ENCODE measurements around the gene OCLN. TPM values are rescaled to one million over a fixed set of nuclear protein-coding genes. Genes with fewer than 3 reads are reported as not detected.

OCLN gene, protein sequence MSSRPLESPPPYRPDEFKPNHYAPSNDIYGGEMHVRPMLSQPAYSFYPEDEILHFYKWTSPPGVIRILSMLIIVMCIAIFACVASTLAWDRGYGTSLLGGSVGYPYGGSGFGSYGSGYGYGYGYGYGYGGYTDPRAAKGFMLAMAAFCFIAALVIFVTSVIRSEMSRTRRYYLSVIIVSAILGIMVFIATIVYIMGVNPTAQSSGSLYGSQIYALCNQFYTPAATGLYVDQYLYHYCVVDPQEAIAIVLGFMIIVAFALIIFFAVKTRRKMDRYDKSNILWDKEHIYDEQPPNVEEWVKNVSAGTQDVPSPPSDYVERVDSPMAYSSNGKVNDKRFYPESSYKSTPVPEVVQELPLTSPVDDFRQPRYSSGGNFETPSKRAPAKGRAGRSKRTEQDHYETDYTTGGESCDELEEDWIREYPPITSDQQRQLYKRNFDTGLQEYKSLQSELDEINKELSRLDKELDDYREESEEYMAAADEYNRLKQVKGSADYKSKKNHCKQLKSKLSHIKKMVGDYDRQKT
- total RNA-seq, result 100 to 1,000 TPM; 117 to 124 TPM
- polyA plus RNA-seq (2013, experiment 1 of 2), result 22.9 TPM
- polyA plus RNA-seq (2013, experiment 2 of 2), result 22.1 TPM
- long read RNA-seq, experiment 1, partial matches to known transcripts, result 3 of 20 reads
- long read RNA-seq, experiment 1, other reads (novel, unspliced or antisense), result 13 of 20 reads
- long read RNA-seq, experiment 2, full-length matches to known transcripts, result 181 of 253 reads
- long read RNA-seq, experiment 2, partial matches to known transcripts, result 21 of 253 reads
- long read RNA-seq, experiment 2, other reads (novel, unspliced or antisense), result 51 of 253 reads
- long read RNA-seq, experiment 3, full-length matches to known transcripts, result 287 of 342 reads
- long read RNA-seq, experiment 3, partial matches to known transcripts, result 17 of 342 reads
- long read RNA-seq, experiment 3, other reads (novel, unspliced or antisense), result 38 of 342 reads
- long read RNA-seq, experiment 4, full-length matches to known transcripts, result 18 of 43 reads
- long read RNA-seq, experiment 4, partial matches to known transcripts, result 23 of 43 reads
- long read RNA-seq, experiment 4, other reads (novel, unspliced or antisense), result 2 of 43 reads

DNA sequence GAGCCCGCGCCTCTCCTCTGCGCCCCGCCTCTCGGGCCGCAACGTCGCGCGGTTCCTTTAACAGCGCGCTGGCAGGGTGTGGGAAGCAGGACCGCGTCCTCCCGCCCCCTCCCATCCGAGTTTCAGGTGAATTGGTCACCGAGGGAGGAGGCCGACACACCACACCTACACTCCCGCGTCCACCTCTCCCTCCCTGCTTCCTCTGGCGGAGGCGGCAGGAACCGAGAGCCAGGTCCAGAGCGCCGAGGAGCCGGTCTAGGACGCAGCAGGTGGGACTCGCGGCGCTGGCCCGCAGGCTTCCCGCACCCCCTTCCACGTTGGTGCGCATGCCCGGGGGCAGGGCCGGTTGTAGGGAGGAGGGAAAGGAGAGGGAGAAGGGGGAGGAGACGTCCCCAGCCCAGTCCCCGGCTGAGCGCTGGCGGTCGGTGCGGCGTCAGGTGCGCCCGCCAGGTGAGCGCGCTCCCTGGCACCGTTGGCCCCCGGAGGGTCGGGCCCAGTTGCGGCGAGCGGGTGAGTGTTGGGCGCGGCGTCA lies at the start of gene OCLN:
TSS of gene OCLN (plus strand) at position 400 of the 532 bp plus-strand sequence. CDS start 11,455 bp downstream, outside the sequence.
- Histone ChIP-seq H3K9ac (ENCODE audit: extremely low read depth, low read length, poor library complexity, severe bottlenecking) (peak within 1 kb of the TSS; percentile 92), H3K4me1 (ENCODE audit: control insufficient read depth, insufficient read depth, low read length) (no peaks in the 10 kb centered on the region), H3K4me3 (ENCODE audit: low read length) (peak within 1 kb of the TSS; percentile 85), H3K27ac (ENCODE audit: low read depth, low read length) (no peak within 1 kb of the TSS), H3K27me3 (ENCODE audit: control insufficient read depth, insufficient read depth, low read length, poor library complexity, severe bottlenecking) (peaks cover 13% of the 10 kb centered on the region), H3K36me3 (ENCODE audit: control insufficient read depth, insufficient read depth, low read length) (peaks cover 5% of the 10 kb centered on the region), H3K9me3 (ENCODE audit: control insufficient read depth, low read length) (no peaks in the 10 kb centered on the region)
- Mint-ChIP-seq H3K9me3 (no peaks in the 10 kb centered on the region), H3K27me3 (ENCODE audit: insufficient read depth) (peaks cover 4% of the 10 kb centered on the region), H3K4me1 (peaks cover 40% of the 10 kb centered on the region), H3K4me3 (peak within 1 kb of the TSS; percentile 95), H3K27ac (peak within 1 kb of the TSS; percentile 98), H3K36me3 (ENCODE audit: low read depth) (peaks cover 11% of the 10 kb centered on the region)
- DNase-seq, result peak; percentile 98
- WGBS, 2 experiments (ENCODE audit: insufficient coverage in 1 of 2, insufficient read length in 1 of 2), result 0% methylated on average over 56 of the region's 56 CpGs; no CpG with 5 or more reads in 1 of the 2 experiments
- TF ChIP-seq, protein P1, sequence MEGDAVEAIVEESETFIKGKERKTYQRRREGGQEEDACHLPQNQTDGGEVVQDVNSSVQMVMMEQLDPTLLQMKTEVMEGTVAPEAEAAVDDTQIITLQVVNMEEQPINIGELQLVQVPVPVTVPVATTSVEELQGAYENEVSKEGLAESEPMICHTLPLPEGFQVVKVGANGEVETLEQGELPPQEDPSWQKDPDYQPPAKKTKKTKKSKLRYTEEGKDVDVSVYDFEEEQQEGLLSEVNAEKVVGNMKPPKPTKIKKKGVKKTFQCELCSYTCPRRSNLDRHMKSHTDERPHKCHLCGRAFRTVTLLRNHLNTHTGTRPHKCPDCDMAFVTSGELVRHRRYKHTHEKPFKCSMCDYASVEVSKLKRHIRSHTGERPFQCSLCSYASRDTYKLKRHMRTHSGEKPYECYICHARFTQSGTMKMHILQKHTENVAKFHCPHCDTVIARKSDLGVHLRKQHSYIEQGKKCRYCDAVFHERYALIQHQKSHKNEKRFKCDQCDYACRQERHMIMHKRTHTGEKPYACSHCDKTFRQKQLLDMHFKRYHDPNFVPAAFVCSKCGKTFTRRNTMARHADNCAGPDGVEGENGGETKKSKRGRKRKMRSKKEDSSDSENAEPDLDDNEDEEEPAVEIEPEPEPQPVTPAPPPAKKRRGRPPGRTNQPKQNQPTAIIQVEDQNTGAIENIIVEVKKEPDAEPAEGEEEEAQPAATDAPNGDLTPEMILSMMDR (conservative IDR thresholded peaks at IDR 0.05), result peak; percentile 24

DNA sequence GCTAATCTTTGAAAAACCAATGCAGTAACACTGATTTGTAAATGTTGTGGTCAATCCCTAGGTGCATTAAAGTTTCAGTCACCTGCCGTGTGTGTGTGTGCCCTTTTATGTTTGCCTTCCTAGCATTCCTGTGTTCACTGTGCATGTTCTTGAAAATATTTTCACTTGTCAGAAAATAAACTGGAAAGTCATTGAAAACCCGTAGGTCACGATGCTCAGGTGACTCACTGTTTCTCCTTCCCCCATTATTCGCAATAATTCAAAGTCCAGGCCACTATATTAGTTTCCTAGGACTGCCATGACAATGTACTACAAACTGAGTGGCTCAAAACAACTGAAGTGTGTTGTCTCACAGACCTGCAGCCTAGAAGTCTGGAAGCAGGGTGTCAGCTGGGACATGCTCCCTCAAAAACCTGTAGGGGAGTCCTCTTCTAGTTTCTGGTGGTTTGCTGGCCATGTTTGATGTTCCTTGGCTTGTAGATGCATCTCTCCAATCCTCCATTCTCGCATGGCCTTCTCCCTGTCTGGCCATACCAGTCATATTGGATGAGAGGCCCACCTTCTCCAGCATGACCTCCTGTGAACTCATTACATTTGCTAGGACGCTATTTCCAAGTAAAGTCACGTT lies 48.3 kb upstream of the OCLN start:
- no peaks in the 10 kb centered on the region for H3K27me3 ChIP-seq (ENCODE audit: control insufficient read depth, insufficient read depth, low read length, poor library complexity, severe bottlenecking)
- Mint-ChIP-seq H3K4me1 (no peaks in the 10 kb centered on the region), H3K9me3 (no peaks in the 10 kb centered on the region), H3K27ac (no peak overlapping the region), H3K4me3 (no peak overlapping the region), H3K36me3 (ENCODE audit: low read depth) (peaks cover 15% of the 10 kb centered on the region), H3K27me3 (ENCODE audit: insufficient read depth) (no peaks in the 10 kb centered on the region)
- TF ChIP-seq, protein P1 (conservative IDR thresholded peaks at IDR 0.05), result no peak
- H3K9ac ChIP-seq (ENCODE audit: extremely low read depth, low read length, poor library complexity, severe bottlenecking), result no peak overlapping the region
- no peak overlapping the region for H3K4me3 ChIP-seq (ENCODE audit: low read length)
- DNase-seq, result no peak
- no peak overlapping the region for H3K27ac ChIP-seq (ENCODE audit: low read depth, low read length)
- WGBS, 2 experiments (ENCODE audit: insufficient coverage in 1 of 2, insufficient read length in 1 of 2), result 93 to 99% methylated on average over 7 of the region's 7 CpGs
- H3K9me3 ChIP-seq (ENCODE audit: control insufficient read depth, low read length), result no peaks in the 10 kb centered on the region
- H3K4me1 ChIP-seq (ENCODE audit: control insufficient read depth, insufficient read depth, low read length), result no peaks in the 10 kb centered on the region
- H3K36me3 ChIP-seq (ENCODE audit: control insufficient read depth, insufficient read depth, low read length), result peaks cover 10% of the 10 kb centered on the region
